ENCODE data around the gene PTBP2. TPM values are rescaled to one million over a fixed set of nuclear protein-coding genes. Genes with fewer than 3 reads are reported as not detected.

Gene PTBP2
- total and polyA plus RNA-seq, 2 of the 8 experiments (the other 6 are each of a cell fraction or from before 2014, with no cell fraction given), result 24.2 to 61.7 TPM

- H3K9me3 ChIP-seq (ENCODE audit: insufficient read depth in 2 of 2, low read depth in 1 of 2, low read length in 1 of 2), result peaks cover 0 to 7% of the 10 kb centered on the region in 2 experiments; a peak in 1 of 4 replicates
- no peaks in the 10 kb centered on the region for H3K79me2 ChIP-seq (ENCODE audit: control insufficient read depth in 1 of 2, insufficient read depth in 2 of 2, low read length in 2 of 2)
- no peak overlapping the region for H4K91ac ChIP-seq (replicated peaks; ENCODE audit: insufficient read length, low read length)
- DNase-seq (ENCODE audit: low read depth in 1 of 2, low spot score in 2 of 2), result peak; percentile 33 to 74
- POLR2A ChIA-PET (ENCODE audit: partially characterized antibody), result no interaction called here
- H3K4ac ChIP-seq (replicated peaks; ENCODE audit: insufficient read length, low read depth, low read length), result no peak overlapping the region
- no peak overlapping the region for H2AFZ ChIP-seq (ENCODE audit: low read length)
- no peak overlapping the region for H3K4me3 ChIP-seq (ENCODE audit: extremely low read depth in 1 of 4, insufficient read depth in 2 of 4, low read depth in 3 of 4, low read length in 4 of 4)
- no peak overlapping the region for H3K23ac ChIP-seq (ENCODE audit: insufficient read length)
- H3K14ac ChIP-seq (ENCODE audit: insufficient read length), result no peak overlapping the region
- no peak overlapping the region for H3K4me2 ChIP-seq (ENCODE audit: insufficient read depth in 1 of 2, low read depth in 2 of 2, low read length in 2 of 2)
- no peak overlapping the region for H2AK5ac ChIP-seq (ENCODE audit: low read depth, low read length)
- H2BK20ac ChIP-seq (ENCODE audit: low read length), result no peak overlapping the region
- H2BK15ac ChIP-seq (ENCODE audit: low read length), result no peak overlapping the region
- no peaks in the 10 kb centered on the region for H3K36me3 ChIP-seq (ENCODE audit: control insufficient read depth in 2 of 4, insufficient read depth in 4 of 4, low read length in 3 of 4)
- no peak overlapping the region for H4K5ac ChIP-seq (ENCODE audit: insufficient read length, low read depth, low read length)
- H3K23me2 ChIP-seq (ENCODE audit: low read depth, low read length), result no peaks in the 10 kb centered on the region
- H3K18ac ChIP-seq (ENCODE audit: extremely low read depth, low read length), result no peak overlapping the region
- 62% methylated on average over 8 of the region's 8 CpGs; no CpG with 5 or more reads in 1 of the 2 experiments for WGBS, 2 experiments (ENCODE audit: extremely low coverage in 1 of 2, insufficient coverage in 1 of 2, insufficient read length in 1 of 2, insufficient replicate concordance in 2 of 2, low coverage in 1 of 2, low lambda C conversion rate in 2 of 2, missing lambda C conversion rate in 1 of 2)
- no peaks in the 10 kb centered on the region for H3K27me3 ChIP-seq (replicated peaks in 1 of 4; ENCODE audit: control insufficient read depth in 3 of 4, extremely low read depth in 1 of 4, insufficient read depth in 3 of 4, low read length in 3 of 4)
- H3K79me1 ChIP-seq (ENCODE audit: low read depth, low read length), result no peaks in the 10 kb centered on the region
- no peak overlapping the region for H3K27ac ChIP-seq (ENCODE audit: low read depth, low read length)
- no peak overlapping the region for H2BK5ac ChIP-seq (ENCODE audit: low read depth, low read length)
- no peak overlapping the region for H2BK12ac ChIP-seq (ENCODE audit: low read depth, low read length)
- CTCF ChIA-PET (ENCODE audit: partially characterized antibody), result interaction anchor here (0.6 to 1.4 kb wide), 8 partner anchors 9 to 1299 kb away, joined by 3 to 9 read pairs (median 3); no protein-coding TSS in a partner anchor
- no peak overlapping the region for H4K8ac ChIP-seq (ENCODE audit: extremely low read depth, insufficient read depth, low read length)
- H4K20me1 ChIP-seq (replicated peaks in 1 of 2; ENCODE audit: control insufficient read depth in 1 of 2, insufficient read depth in 2 of 2, low read length in 2 of 2), result no peaks in the 10 kb centered on the region
- H3K4me1 ChIP-seq (replicated peaks in 1 of 4; ENCODE audit: control insufficient read depth in 3 of 4, insufficient read depth in 4 of 4, low read length in 3 of 4), result no peaks in the 10 kb centered on the region
- no peak for FAIRE-seq
- no peak overlapping the region for H3K56ac ChIP-seq (replicated peaks; ENCODE audit: insufficient read length, low read depth, low read length)
- H3K9ac ChIP-seq (replicated peaks in 1 of 4; ENCODE audit: extremely low read depth in 1 of 4, low read depth in 3 of 4, low read length in 3 of 4), result no peak overlapping the region
- no peak overlapping the region for H2BK120ac ChIP-seq (replicated peaks; ENCODE audit: low read depth, low read length)
- no peak for TF ChIP-seq SUZ12 (IDR thresholded peaks at IDR 0.05; ENCODE audit: low read length)
- no peak for TF ChIP-seq CHD1 (IDR thresholded peaks at IDR 0.05; ENCODE audit: low read depth, low read length)
- no peak for TF ChIP-seq BACH1 (IDR thresholded peaks at IDR 0.05; ENCODE audit: low read length)
- TF ChIP-seq TAF7 (optimal IDR thresholded peaks at IDR 0.05; ENCODE audit: borderline replicate concordance, low read depth, low read length), result no peak
- no peak for TF ChIP-seq POLR2A (IDR thresholded peaks at IDR 0.05; ENCODE audit: control extremely low read depth in 1 of 2, low read depth in 2 of 2, low read length in 2 of 2)
- TF ChIP-seq SP4 (IDR thresholded peaks at IDR 0.05; ENCODE audit: low read length), result no peak
- TF ChIP-seq RAD21 (IDR thresholded peaks at IDR 0.05 in 1 of 2, conservative IDR thresholded peaks at IDR 0.05 in 1 of 2; ENCODE audit: low read depth in 2 of 2, low read length in 2 of 2), result peak; percentile 86 to 88
- peak; percentile 89 to 94 (median 90) for TF ChIP-seq CTCF (IDR thresholded peaks at IDR 0.05; ENCODE audit: control extremely low read depth in 1 of 3, insufficient read depth in 1 of 3, low read depth in 1 of 3, low read length in 3 of 3)
- peak; percentile 70 for TF ChIP-seq MAX (IDR thresholded peaks at IDR 0.05)
- no peak for TF ChIP-seq KDM1A (IDR thresholded peaks at IDR 0.05; ENCODE audit: borderline replicate concordance, low read length)
- no peak for TF ChIP-seq TAF1 (IDR thresholded peaks at IDR 0.05; ENCODE audit: low read depth, low read length)
- no peak for TF ChIP-seq BCL11A (IDR thresholded peaks at IDR 0.05; ENCODE audit: low read depth in 2 of 2, low read length in 2 of 2)
These were observed 123.9 kb downstream of the PTBP2 start for GRCh38 chr1:96845464-96845863.

Measured in H1 (cell line).